COR-L47 (cell line): ENCODE results near the gene STX18.
"Not testable (repeated sequence)": the region's sequence is repeated elsewhere in the genome, so short reads cannot be mapped to it uniquely, and the experiment has no call there.

Experiments used
- DNase-seq: peaks from one replicate; lab custom pipeline; 2025; lab: John Stamatoyannopoulos, UW

STX18 gene

DNA sequence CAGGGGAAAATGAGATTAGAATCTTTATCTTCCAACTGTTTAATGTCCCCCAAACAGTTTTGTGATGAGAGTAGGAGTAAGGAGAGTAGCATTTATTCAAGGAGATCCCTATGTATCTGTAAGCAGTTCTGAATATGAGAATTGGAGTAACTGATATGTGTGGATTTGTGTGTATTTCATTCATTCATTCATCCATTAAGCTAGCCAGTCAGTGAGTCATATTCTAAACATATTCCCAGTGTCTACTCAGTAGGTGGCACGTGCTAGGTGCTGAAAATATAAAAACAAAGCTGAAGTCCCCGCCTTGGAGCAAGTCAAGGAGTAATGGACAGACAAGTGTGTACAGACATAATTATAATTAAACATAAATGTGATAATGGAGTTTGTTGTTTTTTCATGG, 12.4 kb upstream of the STX18 start:
- DNase-seq = no peak

DNA sequence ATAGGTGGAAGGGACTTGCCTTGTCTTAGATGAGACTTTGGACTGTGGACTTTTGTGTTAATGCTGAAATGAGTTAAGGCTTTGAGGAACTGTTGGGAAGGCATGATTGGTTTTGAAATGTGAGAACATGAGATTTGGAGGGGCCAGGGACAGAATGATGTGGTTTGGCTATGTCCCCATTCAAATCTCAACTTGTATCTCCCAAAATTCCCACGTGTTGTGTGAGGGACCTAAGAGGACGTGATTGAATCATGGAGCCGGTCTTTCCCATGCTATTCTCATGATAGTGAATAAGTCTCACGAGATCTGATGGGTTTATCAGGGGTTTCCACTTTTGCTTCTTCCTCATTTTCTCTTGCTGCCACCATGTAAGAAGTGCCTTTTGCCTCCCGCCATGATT, 10.2 kb upstream of the STX18 start:
- DNase-seq = not testable (repeated sequence)

DNA sequence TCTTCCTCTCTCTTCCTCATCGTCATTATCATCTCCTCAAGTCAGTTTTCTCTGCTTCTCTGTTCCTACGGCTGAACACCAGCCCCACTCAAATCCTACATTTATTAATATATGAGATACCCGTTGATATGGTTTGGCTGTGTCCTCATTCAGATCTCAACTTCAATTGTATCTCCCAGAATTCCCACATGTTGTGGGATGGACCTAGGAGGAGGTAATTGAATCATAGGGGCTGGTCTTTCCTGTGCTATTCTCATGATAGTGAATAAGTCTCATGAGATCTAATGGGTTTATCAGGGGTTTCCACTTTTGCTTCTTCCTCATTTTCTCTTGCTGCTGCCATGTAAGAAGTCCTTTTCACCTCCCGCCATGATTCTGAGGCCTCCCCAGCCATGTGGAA, 8.3 kb upstream of the STX18 start:
- not testable (repeated sequence) for DNase-seq

DNA sequence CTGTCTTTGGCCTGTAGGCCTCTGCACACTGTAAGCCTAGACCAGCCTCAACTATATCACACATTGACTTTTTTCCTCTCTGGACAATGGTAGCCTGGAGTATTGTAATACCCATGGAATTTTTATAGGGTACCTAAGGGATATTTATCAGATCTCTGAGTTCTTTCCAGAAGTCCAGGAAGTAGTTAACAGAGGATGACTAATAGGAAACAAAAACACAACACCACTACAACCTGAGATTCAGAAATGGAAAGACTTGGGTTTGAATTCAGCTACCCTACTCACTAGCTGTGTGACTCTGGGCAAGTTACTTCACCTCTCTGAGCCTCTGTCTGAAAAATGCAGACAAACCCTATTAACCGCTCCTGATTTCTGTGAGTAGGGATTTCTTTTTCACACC, 7.7 kb upstream of the STX18 start:
- DNase-seq = no peak

DNA sequence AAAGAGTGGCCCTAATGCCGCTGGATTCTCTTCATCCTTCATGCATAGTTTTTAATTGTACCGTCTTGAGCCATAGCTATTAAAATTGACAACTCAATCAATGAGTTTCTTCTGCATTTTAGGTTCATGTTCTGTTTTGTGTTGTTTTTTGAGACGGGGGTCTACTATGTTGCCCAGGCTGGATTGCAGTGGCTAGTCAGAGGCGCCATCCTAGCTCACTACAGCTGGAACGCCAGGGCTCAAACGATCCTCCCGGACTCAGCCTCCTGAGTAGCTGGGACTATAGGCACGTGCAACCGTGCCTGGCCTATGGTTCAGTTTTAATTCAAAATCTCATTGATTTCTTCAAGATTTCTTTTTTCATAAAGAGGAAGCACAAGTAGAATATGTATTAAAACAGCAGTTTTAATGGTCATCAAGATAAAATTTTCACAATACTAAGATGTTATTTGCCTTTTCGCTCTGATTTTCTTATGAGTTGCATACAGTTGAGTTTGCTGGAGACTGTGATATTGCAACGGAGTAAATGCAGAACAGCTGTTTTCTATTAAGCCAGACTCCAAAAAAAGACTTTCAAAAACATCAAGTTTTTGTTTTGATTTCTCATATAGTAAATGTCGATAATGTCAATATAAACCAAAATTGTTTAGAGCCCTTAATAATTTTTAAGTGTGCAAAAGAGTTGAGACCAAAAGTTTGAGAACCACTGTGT, 1.1 kb upstream of the STX18 start:
- peak; percentile 7 for DNase-seq

DNA sequence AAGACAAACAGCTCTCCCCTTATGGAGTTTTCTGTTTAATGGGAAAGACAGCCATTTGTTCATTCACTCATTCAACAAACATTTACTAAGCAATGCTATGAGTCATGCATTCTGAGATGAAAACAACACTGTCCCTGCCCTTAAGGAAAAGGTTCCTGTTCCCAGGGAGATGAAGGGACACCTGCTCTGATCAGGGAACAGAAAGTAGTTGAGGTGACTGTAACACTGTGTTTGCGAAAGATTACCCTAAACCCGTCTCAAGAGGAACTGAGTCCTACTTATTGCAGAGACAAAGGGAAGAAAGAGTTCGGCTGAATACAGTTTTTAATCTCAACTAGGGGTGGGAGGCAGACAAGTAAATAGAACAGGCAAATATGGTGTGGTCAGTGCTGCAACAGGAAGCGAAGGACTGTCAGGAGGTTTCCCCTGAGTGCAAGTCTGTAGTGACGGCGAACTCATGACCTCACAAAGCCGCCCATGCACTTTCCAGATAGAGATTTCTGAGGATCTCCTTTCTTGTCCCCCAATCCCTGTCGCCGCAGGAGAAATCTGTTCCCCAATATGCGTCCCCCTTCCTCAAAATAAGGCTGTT, 712 bp downstream of the STX18 start:
- DNase-seq = no peak

DNA sequence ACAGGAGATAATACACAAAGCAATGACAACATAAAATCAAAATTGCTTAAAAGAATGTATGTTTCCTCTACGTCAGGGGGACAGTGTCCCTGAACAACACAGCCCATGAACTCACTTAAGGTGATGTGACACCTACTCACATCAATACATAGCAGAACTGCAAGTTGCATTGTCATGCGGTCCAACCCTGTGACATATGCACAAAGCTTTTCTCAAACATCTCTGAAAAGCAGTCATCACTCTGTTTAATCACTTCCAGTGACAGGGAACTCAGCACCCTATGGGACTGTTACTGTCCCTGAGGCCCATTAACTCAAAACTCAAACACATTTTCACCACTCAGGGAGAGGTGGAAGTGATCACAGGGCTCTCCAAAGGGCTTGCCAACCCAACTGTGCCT, 2.4 kb downstream of the STX18 start:
- DNase-seq = no peak

DNA sequence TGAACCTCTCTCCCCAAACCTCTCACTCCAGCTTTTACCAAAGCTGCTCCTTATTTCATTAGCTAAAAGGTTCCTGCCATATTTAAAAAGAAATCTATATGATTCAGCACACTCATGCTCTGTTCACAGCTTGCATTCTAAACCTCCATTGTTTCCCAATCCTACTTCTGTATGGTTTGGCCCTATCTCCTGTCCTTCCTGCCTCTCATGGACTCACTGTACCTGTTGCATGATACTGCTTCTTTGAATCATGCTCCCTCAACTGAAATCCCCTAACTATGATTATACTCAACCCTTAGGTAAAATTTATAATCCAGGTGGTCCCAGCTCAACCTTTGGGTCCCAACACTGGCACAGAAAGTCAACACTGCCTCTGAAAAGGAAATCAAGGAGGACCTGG, 6.3 kb downstream of the STX18 start:
- no peak for DNase-seq

DNA sequence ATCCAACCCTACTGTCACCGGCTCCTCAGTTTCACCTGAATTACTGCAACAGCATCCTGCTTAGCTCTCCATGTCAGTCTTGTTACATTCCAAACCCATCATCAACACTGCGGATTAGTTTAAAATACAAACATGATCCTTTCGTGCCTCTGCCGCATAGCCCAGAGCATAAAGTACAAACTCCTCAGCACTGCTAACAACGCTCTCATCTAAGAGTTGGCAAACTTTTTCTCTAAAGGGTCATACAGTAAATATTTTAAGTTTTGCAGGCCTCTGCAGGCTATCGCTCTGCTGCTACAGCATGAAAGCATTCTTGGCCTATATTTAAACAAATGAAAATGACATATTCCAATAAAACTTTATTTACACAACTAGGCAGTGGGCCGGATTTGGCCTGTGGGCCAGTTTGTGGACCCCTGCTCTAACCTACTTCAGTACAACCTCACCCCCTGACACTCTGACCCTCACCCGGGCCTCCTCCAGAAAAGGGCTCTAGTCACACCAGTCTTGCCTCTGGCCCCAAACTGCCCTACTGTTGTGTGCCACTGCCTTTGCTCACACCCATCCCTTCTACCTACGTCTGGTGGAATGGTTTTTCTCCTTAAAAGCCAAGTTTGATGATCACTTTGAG, 7.2 kb downstream of the STX18 start:
- DNase-seq = no peak

DNA sequence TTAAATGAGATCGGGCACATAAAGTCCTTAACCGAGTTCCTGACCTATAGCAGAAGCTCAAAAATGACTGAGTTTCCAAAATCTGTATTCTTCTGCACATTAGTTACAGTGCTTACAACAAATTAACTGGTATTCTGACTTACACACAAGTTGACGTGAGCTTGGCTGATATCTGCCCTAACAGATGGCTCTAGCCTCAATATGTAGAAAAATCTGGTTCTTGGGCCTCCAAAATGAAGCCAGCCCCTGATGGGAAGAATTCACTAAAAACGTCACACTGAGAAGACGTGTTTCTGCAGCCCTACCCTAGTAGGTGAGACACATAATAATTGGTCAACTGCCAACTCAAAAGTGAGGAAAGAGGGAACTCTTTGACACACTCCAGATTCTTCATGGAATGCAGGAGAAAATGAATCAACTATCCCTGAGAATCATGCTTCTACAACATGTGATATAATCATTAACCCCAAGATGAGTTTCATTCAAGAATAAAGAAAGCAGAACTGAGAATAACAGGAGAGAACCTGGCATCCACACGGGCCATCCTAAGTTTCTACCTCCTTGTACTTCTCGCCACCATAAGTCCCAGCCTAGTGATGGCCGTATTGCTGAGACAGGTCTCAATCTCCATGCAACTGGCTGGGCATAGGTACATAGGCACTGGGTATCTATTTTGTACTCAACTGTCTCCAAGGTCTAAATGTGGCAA, 8.2 kb downstream of the STX18 start:
- DNase-seq = no peak

DNA sequence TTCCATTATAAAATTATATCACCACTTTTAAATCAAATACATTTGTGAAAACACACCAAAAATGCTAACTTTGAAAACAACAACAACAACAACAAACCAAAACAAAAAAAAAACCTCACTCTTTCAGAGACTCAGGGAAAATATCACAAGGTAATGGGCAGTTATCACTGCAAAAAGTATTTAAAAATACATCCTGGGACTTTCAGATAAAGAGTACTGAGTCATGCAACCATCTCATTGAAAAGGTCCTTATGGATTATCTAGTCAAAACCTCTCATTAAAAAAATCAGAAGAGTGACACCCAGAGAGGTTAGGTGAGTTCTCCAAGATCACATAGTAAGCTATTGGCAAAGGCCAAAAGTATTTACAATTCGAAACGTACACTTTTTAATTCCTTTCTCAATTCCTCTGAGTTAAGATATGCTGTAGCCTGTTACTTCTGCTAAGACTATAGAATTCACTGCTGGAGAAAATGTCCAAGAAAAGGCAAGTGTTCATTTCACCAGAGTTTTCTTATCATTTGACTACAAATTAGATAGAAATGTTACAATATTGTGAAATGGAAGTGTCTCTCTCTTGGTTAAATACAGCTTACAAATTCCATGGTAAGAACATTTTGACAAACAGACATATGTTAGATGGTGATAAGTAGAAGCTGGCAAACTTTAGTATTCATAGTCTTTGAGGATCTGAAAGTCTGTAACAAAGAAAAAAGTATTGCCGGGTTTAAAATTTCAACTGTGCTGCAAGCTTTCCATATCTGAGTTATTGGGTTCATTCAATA, 9.3 kb downstream of the STX18 start:
- DNase-seq = no peak

DNA sequence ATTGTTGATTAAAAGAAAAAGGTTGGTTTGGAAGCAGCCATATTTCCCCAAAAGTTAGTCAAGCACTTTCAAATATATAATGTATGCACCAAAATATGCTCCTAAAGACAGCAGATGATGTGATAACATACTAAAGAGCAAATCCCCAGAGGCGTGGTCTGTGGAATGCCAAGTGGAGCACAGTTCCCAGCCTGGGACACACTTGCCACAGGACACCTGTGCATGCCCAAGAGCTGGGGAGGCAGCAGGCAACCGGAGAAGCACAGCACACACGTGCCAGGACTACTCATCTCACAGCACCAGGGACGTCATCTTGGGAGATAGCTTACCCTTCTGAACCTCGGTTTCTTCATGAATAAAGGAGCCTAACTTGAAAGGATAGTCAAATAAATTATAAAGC, 12.5 kb downstream of the STX18 start:
- no peak for DNase-seq

DNA sequence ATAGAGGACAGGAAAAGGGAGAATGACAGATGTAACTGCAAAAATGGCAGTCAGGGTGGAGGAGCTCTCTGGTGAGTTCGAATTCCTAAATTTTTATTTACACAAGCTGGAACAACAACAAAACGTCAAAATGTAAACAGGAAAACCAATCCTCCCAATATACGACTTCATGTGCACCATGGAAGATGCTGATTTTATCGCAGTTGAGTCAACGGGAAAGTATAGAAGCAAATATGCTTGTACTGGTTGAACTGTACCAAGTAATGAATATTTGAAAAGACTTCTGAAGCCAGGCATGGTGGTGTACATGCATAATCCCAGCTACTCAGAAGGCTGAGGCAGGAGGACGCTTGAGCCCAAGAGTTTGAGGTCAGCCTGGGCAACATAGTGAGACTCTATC, 15.4 kb downstream of the STX18 start:
- DNase-seq = no peak

DNA sequence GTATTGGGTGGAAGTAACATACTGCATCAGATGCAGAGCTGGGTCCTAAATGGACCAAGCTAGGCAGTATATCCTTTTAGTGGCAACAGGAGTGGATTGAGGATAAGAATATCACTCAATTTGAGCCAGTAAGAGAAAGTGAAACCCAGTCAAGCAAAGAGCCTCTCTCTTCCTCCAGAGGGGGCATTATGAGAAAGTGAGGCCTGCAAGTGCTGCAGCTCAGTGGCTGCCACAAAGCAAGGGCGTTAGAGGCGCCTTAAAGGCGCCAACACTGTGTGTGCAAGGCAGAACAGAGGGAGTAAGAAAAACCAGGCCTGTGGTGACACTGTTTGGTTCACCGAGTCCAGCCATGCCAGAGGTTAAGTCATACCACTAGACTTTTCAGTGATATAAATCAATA, 17.5 kb downstream of the STX18 start:
- DNase-seq = no peak

DNA sequence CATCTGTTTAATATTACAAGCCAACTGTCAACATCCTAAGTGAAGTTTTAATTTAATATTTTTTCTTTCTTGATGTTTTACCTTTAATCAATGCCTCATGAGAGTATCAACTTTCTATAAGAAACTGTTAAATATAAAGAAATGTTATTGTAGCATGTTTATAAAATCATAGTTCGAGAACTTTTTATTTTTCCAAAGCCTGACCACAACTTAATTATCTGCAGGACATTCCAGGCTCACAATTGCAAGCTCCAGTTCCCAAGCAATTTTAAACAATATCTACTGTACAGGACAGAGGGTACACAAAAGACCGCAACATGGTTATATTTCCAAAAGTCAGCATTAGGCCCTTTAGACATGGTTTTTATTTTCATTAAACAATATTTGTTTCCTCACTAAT, 20.1 kb downstream of the STX18 start:
- no peak for DNase-seq

DNA sequence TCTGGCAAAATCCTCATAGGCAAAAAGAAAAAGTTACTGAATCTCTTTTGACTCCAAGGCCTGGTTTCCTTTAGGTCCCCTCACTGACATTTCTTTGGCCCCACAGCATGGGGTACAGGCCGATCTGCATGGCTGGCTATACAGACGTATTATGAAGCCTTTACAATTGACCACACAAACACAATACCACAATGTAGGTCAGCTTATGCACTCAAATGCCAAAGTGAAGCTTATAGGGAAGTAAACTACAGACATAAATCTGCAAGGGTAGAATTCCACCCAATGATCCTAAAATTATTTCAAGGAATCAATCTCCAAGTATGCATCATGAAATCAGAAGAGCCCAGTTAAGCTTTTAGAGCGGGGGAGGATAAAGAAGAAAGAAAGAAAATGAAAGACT, 20.7 kb downstream of the STX18 start:
- DNase-seq = no peak

DNA sequence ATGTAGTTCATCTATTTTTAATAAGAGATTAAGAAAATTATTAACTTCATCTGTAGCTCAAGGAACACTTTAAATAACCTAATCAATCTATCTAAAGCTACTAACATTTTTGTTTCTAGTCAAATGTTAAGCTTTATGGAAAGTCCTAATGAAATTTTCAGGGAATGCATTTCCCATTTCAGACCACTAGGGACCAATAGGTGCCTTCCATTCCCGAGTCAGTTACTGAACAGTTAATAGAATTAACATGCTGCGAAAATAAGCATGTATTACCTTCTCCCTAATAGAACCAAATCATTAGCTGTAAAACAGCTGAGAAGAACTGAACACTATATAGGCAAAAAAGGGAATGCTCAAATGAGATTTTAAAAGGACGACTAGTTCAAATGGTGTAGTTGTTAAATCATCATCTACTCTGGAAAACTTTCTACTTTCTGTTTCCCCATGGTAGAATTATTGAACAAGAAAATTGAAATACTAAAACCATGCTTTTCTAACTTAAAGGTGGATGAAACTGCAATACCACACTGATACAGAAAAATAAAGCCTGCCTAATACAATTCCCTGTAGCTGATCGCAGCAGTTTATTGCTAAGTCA, 22.5 kb downstream of the STX18 start:
- peak; percentile 5 for DNase-seq

DNA sequence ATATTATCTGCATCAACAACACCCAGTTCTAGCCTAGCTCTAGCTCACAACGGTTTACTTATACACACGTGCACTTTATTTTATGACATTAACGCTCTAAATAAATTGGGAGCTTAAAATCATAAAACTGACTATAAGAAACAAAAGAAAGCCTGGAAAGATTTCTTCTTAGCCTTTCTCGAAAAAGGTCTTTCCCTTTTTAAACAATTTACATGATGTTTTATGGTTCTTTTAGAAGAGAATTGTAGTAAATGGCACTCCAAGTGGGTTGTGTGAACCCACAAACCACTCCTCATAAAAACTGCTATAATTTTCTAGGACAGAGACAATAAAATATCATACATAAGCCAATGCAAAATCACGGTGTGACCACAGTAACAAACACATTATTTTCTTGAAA, 23.1 kb downstream of the STX18 start:
- no peak for DNase-seq

DNA sequence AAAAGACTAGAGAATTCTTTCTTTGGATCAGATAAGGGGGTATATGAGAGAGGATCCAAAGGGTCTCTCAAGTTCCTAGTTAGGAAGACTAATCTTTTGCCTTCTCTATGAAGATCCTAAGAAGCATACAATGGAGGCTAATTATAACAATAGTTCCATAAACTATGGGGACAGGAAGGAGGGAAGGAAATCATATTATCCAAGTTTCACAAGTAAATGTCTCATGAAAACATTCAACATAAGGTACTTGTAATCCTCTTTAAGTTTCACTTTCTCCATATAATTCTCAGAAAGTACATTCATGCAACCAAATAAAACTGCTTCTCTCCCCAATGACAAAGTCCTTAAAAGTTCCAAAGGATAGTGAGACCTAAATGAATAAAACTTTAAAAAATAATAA, 27.1 kb downstream of the STX18 start:
- no peak for DNase-seq

DNA sequence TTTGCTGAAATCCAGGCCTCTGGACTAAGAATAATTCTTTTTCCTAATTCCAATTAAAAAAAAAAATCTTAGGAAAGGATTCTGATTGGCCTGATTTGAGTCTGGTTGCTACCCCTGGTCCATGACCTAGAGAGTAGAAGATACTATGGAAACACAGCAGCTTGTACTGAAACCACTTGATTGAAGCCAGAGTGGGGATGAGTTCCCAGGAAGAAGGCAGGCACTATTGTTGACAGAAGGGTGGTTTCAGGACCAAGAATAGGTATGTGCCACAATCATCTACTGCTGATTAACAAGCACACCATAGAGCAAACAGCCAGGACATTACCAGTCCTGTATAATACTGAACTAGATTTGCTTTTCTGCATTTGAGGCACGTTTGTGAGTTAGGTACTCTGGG, 29.6 kb downstream of the STX18 start:
- no peak for DNase-seq

DNA sequence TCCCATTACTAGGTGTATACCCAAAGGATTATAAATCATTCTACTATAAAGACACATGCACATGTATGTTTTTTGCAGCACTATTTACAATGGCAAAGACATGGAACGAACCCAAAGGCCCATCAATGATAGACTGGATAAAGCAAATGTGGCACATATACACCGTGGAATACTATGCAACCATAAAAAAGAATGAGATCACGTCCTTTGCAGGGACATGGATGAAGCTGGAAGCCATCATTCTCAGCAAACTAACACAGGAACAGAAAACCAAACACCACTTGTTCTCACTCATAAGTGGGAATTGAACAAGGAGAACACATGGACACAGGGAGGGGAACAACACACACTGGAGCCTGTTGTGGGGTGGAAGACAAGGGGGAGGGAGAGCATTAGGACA, 31.2 kb downstream of the STX18 start:
- DNase-seq = not testable (repeated sequence)

DNA sequence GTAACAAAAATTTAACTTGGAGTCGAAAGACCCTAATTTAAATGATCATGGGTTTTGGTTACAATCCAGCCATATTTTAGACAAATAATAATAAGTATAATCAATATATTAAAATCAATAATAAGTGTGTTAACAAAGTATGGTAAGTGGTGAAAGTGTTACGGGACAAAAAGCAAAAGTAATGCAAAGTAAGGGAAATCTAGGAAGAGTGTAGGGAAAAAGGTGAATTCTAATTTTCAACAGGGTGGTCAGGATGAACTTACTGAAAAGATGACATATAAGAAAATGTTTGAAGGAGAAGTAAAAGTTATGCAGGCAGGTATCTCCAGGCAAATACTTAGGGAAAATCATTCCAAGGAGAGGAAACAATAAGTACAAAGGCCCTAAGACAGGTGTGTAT, 32.3 kb downstream of the STX18 start:
- DNase-seq = no peak
